Fibroblast of skin of left biceps (primary cell): ENCODE measurements around the gene ASMTL.
"Not testable (repeated sequence)": the region's sequence is repeated elsewhere in the genome, so short reads cannot be mapped to it uniquely, and the experiment has no call there.

Experiments
- DNase-seq, 2 experiments: peaks; one replicate each; pipeline ENCODE4 v3.0.0-alpha.2; 2013; ENCODE audit warnings: low read depth in 2 of 2

The ASMTL gene

GRCh38 chrX:1453951-1454785 is 1.5 kb upstream of the ASMTL start:
- DNase-seq = peak; percentile 31 to 34

GRCh38 chrX:1453395-1453783 is 680 bp upstream of the ASMTL start:
- DNase-seq = no peak

- no peak for DNase-seq
These were observed 821 bp downstream of the ASMTL start for GRCh38 chrX:1451661-1452515.

GRCh38 chrX:1451251-1451660 is 1.5 kb downstream of the ASMTL start:
- DNase-seq = no peak

GRCh38 chrX:1450361-1451161 is 2.1 kb downstream of the ASMTL start:
- DNase-seq = no peak

- DNase-seq = no peak
These were observed 2.9 kb downstream of the ASMTL start for GRCh38 chrX:1449823-1450149.

GRCh38 chrX:1449036-1449822 is 3.5 kb downstream of the ASMTL start:
- no peak for DNase-seq

GRCh38 chrX:1448573-1449001 is 4.1 kb downstream of the ASMTL start:
- not testable (repeated sequence) for DNase-seq

GRCh38 chrX:1447969-1448572 is 4.6 kb downstream of the ASMTL start:
- not testable (repeated sequence) for DNase-seq

GRCh38 chrX:1446984-1447968 is 5.4 kb downstream of the ASMTL start:
- not testable (repeated sequence) for DNase-seq

GRCh38 chrX:1444561-1445500 is 7.9 kb downstream of the ASMTL start:
- DNase-seq = no peak

GRCh38 chrX:1443496-1444075 is 9.1 kb downstream of the ASMTL start:
- no peak for DNase-seq

- no peak for DNase-seq
These were observed 9.9 kb downstream of the ASMTL start for GRCh38 chrX:1442724-1443367.

GRCh38 chrX:1442016-1442665 is 10.6 kb downstream of the ASMTL start:
- DNase-seq = no peak

GRCh38 chrX:1440506-1440905 is 12.2 kb downstream of the ASMTL start:
- no peak for DNase-seq

- DNase-seq = no peak
These were observed 17.3 kb downstream of the ASMTL start for GRCh38 chrX:1435241-1435895.

GRCh38 chrX:1434871-1435240 is 17.9 kb downstream of the ASMTL start:
- DNase-seq = no peak
